Keratinocyte (primary cell): Measurements from ENCODE around the gene RBM19. TPM values are rescaled to one million over a fixed set of nuclear protein-coding genes. Genes with fewer than 3 reads are reported as not detected.

Source experiments
- DNase-seq: peaks from one replicate; pipeline ENCODE4 v3.0.0-alpha.2; 2011; ENCODE audit warnings: low read depth, missing footprints, low spot score
- FAIRE-seq: peaks from 2 replicates; lab custom pipeline; 2011; peaks lifted over from hg19 to GRCh38; lab: Jason Lieb, UNC
- H2AFZ ChIP-seq: 2 replicates; pipeline ENCODE4 v1.6.0; 2012; ENCODE audit warnings: low read length, control low read depth, inconsistent platforms; ENCODE audit not compliant: control insufficient read depth
- H3K27ac ChIP-seq: 2 replicates; pipeline ENCODE4 v1.5.1; 2011; ENCODE audit warnings: low read length; ENCODE audit not compliant: control insufficient read depth, insufficient read depth
- H3K27me3 ChIP-seq: 3 replicates; pipeline ENCODE4 v1.6.0; 2011; ENCODE audit warnings: low read length; ENCODE audit not compliant: control insufficient read depth, insufficient read depth; ENCODE audit errors: extremely low read depth
- H3K36me3 ChIP-seq, 2 experiments: 2 replicates in 1 of 2; 3 replicates in 1 of 2; pipeline ENCODE4 v1.5.1; 2011; ENCODE audit warnings: low read length in 2 of 2, mild to moderate bottlenecking in 1 of 2; ENCODE audit not compliant: control insufficient read depth in 2 of 2, insufficient read depth in 2 of 2; ENCODE audit errors: extremely low read depth in 1 of 2
- H3K4me1 ChIP-seq: 3 replicates; pipeline ENCODE4 v1.5.1; 2011; ENCODE audit warnings: low read length; ENCODE audit not compliant: control insufficient read depth, insufficient read depth; ENCODE audit errors: extremely low read depth
- H3K4me2 ChIP-seq: 3 replicates; pipeline ENCODE4 v1.6.0; 2011; ENCODE audit warnings: low read depth, low read length; ENCODE audit not compliant: control insufficient read depth, insufficient read depth; ENCODE audit errors: extremely low read depth
- H3K4me3 ChIP-seq, 3 experiments: fragments of 200-600 bp in 1 of 3; sonication (generic) in 1 of 3; 2 replicates in 2 of 3; 3 replicates in 1 of 3; pipeline ENCODE4 v1.5.1; 2011 to 2016; ENCODE audit warnings: low read length in 3 of 3, mild to moderate bottlenecking in 3 of 3, control low read depth in 2 of 3, inconsistent platforms in 1 of 3, low read depth in 1 of 3, mixed read lengths in 1 of 3, mixed run types in 1 of 3, moderate library complexity in 1 of 3; ENCODE audit not compliant: control insufficient read depth in 2 of 3, insufficient read depth in 2 of 3; ENCODE audit errors: extremely low read depth in 1 of 3
- H3K79me2 ChIP-seq: 2 replicates; pipeline ENCODE4 v1.6.0; 2012; ENCODE audit warnings: low read length; ENCODE audit not compliant: control insufficient read depth, insufficient read depth
- H3K9ac ChIP-seq: 3 replicates; pipeline ENCODE4 v1.6.0; 2011; ENCODE audit warnings: low read length; ENCODE audit not compliant: control insufficient read depth, insufficient read depth; ENCODE audit errors: extremely low read depth
- H3K9me1 ChIP-seq: 3 replicates; pipeline ENCODE4 v1.6.0; 2011; ENCODE audit warnings: low read length; ENCODE audit not compliant: control insufficient read depth, insufficient read depth; ENCODE audit errors: extremely low read depth
- H3K9me3 ChIP-seq: 2 replicates; pipeline ENCODE4 v1.5.1; 2012; ENCODE audit warnings: low read depth, low read length; ENCODE audit not compliant: control insufficient read depth
- H4K20me1 ChIP-seq: 3 replicates; pipeline ENCODE4 v1.6.0; 2011; ENCODE audit warnings: low read length; ENCODE audit not compliant: control insufficient read depth, insufficient read depth; ENCODE audit errors: extremely low read depth
- CTCF ChIP-seq, 3 experiments: IDR thresholded peaks in 1 of 3; conservative IDR thresholded peaks in 1 of 3; optimal IDR thresholded peaks in 1 of 3; 2 replicates in 2 of 3; 3 replicates in 1 of 3; pipeline versions ENCODE3 to v1.5.1; 2011; ENCODE audit warnings: low read length in 3 of 3, mild to moderate bottlenecking in 3 of 3, moderate library complexity in 2 of 3, control low read depth in 1 of 3, inconsistent platforms in 1 of 3; ENCODE audit not compliant: insufficient read depth in 2 of 3; ENCODE audit errors: extremely low read depth in 1 of 3
- EZH2 ChIP-seq: IDR thresholded peaks from one replicate; pipeline ENCODE4 v1.6.1; 2012; ENCODE audit warnings: inconsistent platforms, mild to moderate bottlenecking, low read length, moderate library complexity
- dilution Hi-C: fragments of 300-500 bp; cut with MboI; formaldehyde crosslinking; loops from one replicate; pipeline ENCODE4 v1.7.0; 2020; ENCODE audit warnings: low sequenced_read_pairs; ENCODE audit not compliant: extremely low pct_ligation_motif_present
- polyA plus RNA-seq, 5 experiments: library from polyadenylated mRNA; depleted of rRNA in 3 of 5; stranded (reverse) in 3 of 5; stranded (forward) in 1 of 5; unstranded in 1 of 5; fragments of >200 nt; gene quantifications; 1 replicate in 1 of 5; 2 replicates in 3 of 5; 3 replicates in 1 of 5; pipeline versions ENCODE4 v1.2.1 to v1.2.3, GENCODE V29; 2011 to 2012; ENCODE audit warnings: missing spikeins in 2 of 5, low read depth in 1 of 5, low replicate concordance in 1 of 5

Gene RBM19
- polyA plus RNA-seq, 1 donor (not counting 4 experiments of a cell fraction or from before 2014, with no cell fraction given) = 14.6 TPM

- TF ChIP-seq EZH2 (no peak), CTCF (optimal IDR thresholded peaks at IDR 0.05 in 1 of 3, IDR thresholded peaks at IDR 0.05 in 1 of 3, conservative IDR thresholded peaks at IDR 0.05 in 1 of 3; ENCODE audit: extremely low read depth in 1 of 3, insufficient read depth in 2 of 3, low read length in 3 of 3) (no peak)
Observed at GRCh38 chr12:113816866-113817265, 149.3 kb downstream of the RBM19 start.

GRCh38 chr12:113815031-113815430, 151.1 kb downstream of the RBM19 start:
- H4K20me1 ChIP-seq = no peaks in the 10 kb centered on the region
- no peak overlapping the region for H3K27ac ChIP-seq
- no peak overlapping the region for H3K4me2 ChIP-seq
- H3K79me2 ChIP-seq = no peaks in the 10 kb centered on the region
- no peaks in the 10 kb centered on the region for H3K9me1 ChIP-seq
- no peaks in the 10 kb centered on the region for H3K9me3 ChIP-seq
- dilution Hi-C loops = no loop called here
- H3K4me1 ChIP-seq = no peaks in the 10 kb centered on the region
- DNase-seq (no peak), FAIRE-seq (no peak)
- no peak overlapping the region for H3K4me3 ChIP-seq
- no peaks in the 10 kb centered on the region for H3K36me3 ChIP-seq
- H3K9ac ChIP-seq = no peak overlapping the region
- H2AFZ ChIP-seq = no peak overlapping the region
- TF ChIP-seq EZH2 = no peak
- TF ChIP-seq CTCF (optimal IDR thresholded peaks at IDR 0.05 in 1 of 3, IDR thresholded peaks at IDR 0.05 in 1 of 3, conservative IDR thresholded peaks at IDR 0.05 in 1 of 3; ENCODE audit: extremely low read depth in 1 of 3, insufficient read depth in 2 of 3, low read length in 3 of 3) = no peak
- no peaks in the 10 kb centered on the region for H3K27me3 ChIP-seq

More at GRCh38 chr12:113816866-113817265, 149.3 kb downstream of the RBM19 start:
- Histone ChIP-seq H3K9me1 (no peaks in the 10 kb centered on the region), H3K4me2 (no peak overlapping the region), H3K4me3 (no peak overlapping the region), H2AFZ (no peak overlapping the region), H3K4me1 (no peaks in the 10 kb centered on the region), H3K27me3 (no peaks in the 10 kb centered on the region), H3K9ac (no peak overlapping the region), H3K27ac (no peak overlapping the region), H3K79me2 (no peaks in the 10 kb centered on the region), H3K9me3 (no peaks in the 10 kb centered on the region), H4K20me1 (no peaks in the 10 kb centered on the region), H3K36me3 (peaks cover 0 to 2% of the 10 kb centered on the region in 2 experiments)
- dilution Hi-C loops = no loop called here
- no peak for FAIRE-seq
- DNase-seq = no peak
